HCT116 (cell line): ENCODE measurements around the gene MOB3C. TPM values are rescaled to one million over a fixed set of nuclear protein-coding genes. Genes with fewer than 3 reads are reported as not detected.

Source experiments
- ATAC-seq: fragments of 200-7000 bp; cut with Tn5 transposase; 2 replicates; pipeline ENCODE4 v1.9.1; 2020; ENCODE audit warnings: mild to moderate bottlenecking, moderate library complexity
- BruUV-seq: library from RNA; stranded (reverse); fragments of 400-500 nt; replicated peaks from 2 replicates; lab custom pipeline; 2021; lab: Mats Ljungman, UMichigan
- CTCF ChIA-PET: fragments of 300-600 bp; sonication (Branson Sonifier 250); formaldehyde crosslinking; loops from one replicate; lab custom pipeline; 2021; ENCODE audit warnings: antibody characterized with exemption; lab: Charles Lee
- POLR2A ChIA-PET: fragments of 300-600, 350-600 bp; sonication (Branson Sonifier 250); formaldehyde crosslinking; loops from one replicate; lab custom pipeline; 2021; ENCODE audit warnings: antibody characterized with exemption; lab: Charles Lee
- RAD21 ChIA-PET, 2 experiments: fragments of 300-600 bp; sonication (Branson Sonifier 250); formaldehyde crosslinking; loops; one replicate each; lab custom pipeline; 2023; ENCODE audit warnings: low total read pairs in 2 of 2; ENCODE audit not compliant: uncharacterized antibody in 2 of 2, unreplicated experiment in 2 of 2, low non-redundant PET in 1 of 2; lab: Charles Lee
- DNase-seq: peaks from one replicate; pipeline ENCODE4 v3.0.0-alpha.2; 2010; ENCODE audit warnings: low read depth, low spot score
- H2AFZ ChIP-seq: fragments of 200-600 bp; shearing (Covaris generic), sonication (generic); 2 replicates; pipeline ENCODE4 v1.6.1; 2017; ENCODE audit warnings: low read depth, mixed run types, mixed read lengths, antibody characterized with exemption, low read length; ENCODE audit not compliant: poor library complexity, severe bottlenecking
- H3K27ac ChIP-seq: 2 replicates; pipeline ENCODE4 v1.5.1; 2012; ENCODE audit warnings: low read depth, low read length
- H3K27me3 ChIP-seq: fragments of 200-600 bp; sonication (generic); 2 replicates; pipeline ENCODE4 v1.6.1; 2016; ENCODE audit warnings: mixed run types, low read length, mixed read lengths; ENCODE audit not compliant: insufficient read depth
- H3K36me3 ChIP-seq, 2 experiments: fragments of 200-500 bp in 1 of 2; fragments of 200-600 bp in 1 of 2; sonication (Bioruptor generic) in 1 of 2; sonication (generic) in 1 of 2; 2 replicates each; pipeline versions ENCODE4 v1.5.1 to v1.6.1; 2014 to 2016; ENCODE audit warnings: low read length in 2 of 2, inconsistent platforms in 1 of 2, mixed read lengths in 1 of 2, mixed run types in 1 of 2; ENCODE audit not compliant: insufficient read depth in 2 of 2, control insufficient read depth in 1 of 2
- H3K4me1 ChIP-seq, 2 experiments: fragments of 200-600 bp in 1 of 2; sonication (generic) in 1 of 2; 2 replicates each; pipeline versions ENCODE4 v1.5.1 to v1.6.1; 2012 to 2017; ENCODE audit warnings: low read length in 2 of 2, inconsistent platforms in 1 of 2, mild to moderate bottlenecking in 1 of 2, mixed read lengths in 1 of 2, mixed run types in 1 of 2, moderate library complexity in 1 of 2; ENCODE audit not compliant: insufficient read depth in 2 of 2, control insufficient read depth in 1 of 2
- H3K4me2 ChIP-seq: fragments of 200-600 bp; sonication (generic); 2 replicates; pipeline ENCODE4 v1.6.1; 2017; ENCODE audit warnings: mixed run types, low read length, mixed read lengths
- H3K4me3 ChIP-seq, 2 experiments: fragments of 200-600 bp in 1 of 2; sonication (generic) in 1 of 2; replicated peaks in 1 of 2; 2 replicates each; pipeline ENCODE4 v1.5.1; 2011 to 2016; ENCODE audit warnings: low read length in 2 of 2, control low read depth in 1 of 2, low read depth in 1 of 2, mild to moderate bottlenecking in 1 of 2, mixed read lengths in 1 of 2, mixed run types in 1 of 2
- H3K79me2 ChIP-seq: fragments of 200-600 bp; sonication (generic); 2 replicates; pipeline ENCODE4 v1.6.1; 2017; ENCODE audit warnings: mild to moderate bottlenecking, mixed run types, low read length, moderate library complexity, mixed read lengths; ENCODE audit not compliant: insufficient read depth
- H3K9ac ChIP-seq: fragments of 200-600 bp; sonication (generic); 2 replicates; pipeline ENCODE4 v1.6.1; 2016; ENCODE audit warnings: low read length, mixed read lengths
- H3K9me2 ChIP-seq: fragments of 200-600 bp; sonication (generic), shearing (Covaris generic); 2 replicates; pipeline ENCODE4 v1.6.1; 2017; ENCODE audit warnings: mixed run types, mild to moderate bottlenecking, moderate library complexity; ENCODE audit not compliant: insufficient read depth
- H3K9me3 ChIP-seq, 2 experiments: fragments of 200-500 bp in 1 of 2; fragments of 200-600 bp in 1 of 2; sonication (Bioruptor generic) in 1 of 2; sonication (generic) in 1 of 2; 2 replicates each; pipeline ENCODE4 v1.6.1; 2014 to 2017; ENCODE audit warnings: low read length in 2 of 2, mixed read lengths in 2 of 2, inconsistent platforms in 1 of 2, low read depth in 1 of 2, mild to moderate bottlenecking in 1 of 2, mixed run types in 1 of 2, moderate library complexity in 1 of 2; ENCODE audit not compliant: control insufficient read depth in 1 of 2, insufficient read depth in 1 of 2
- H4K20me1 ChIP-seq: fragments of 200-600 bp; sonication (generic), shearing (Covaris generic); 2 replicates; pipeline ENCODE4 v1.6.1; 2017; ENCODE audit warnings: mixed run types, mild to moderate bottlenecking, moderate library complexity; ENCODE audit not compliant: insufficient read depth
- CBX3 ChIP-seq: IDR thresholded peaks from 2 replicates; pipeline ENCODE4 v1.6.1; 2012; ENCODE audit warnings: low read depth
- CEBPB ChIP-seq: IDR thresholded peaks from 2 replicates; pipeline ENCODE4 v1.6.1; 2012; ENCODE audit warnings: low read depth
- EGR1 ChIP-seq: IDR thresholded peaks from 2 replicates; pipeline ENCODE4 v1.6.1; 2012; ENCODE audit warnings: low read depth
- ELF1 ChIP-seq: IDR thresholded peaks from 2 replicates; pipeline ENCODE4 v1.6.1; 2012; ENCODE audit warnings: low read depth, borderline replicate concordance
- EZH2phosphoT487 ChIP-seq: fragments of 200-600 bp; IDR thresholded peaks from 2 replicates; pipeline ENCODE4 v1.6.1; 2018; ENCODE audit warnings: antibody characterized with exemption, borderline replicate concordance
- JUND ChIP-seq: IDR thresholded peaks from 2 replicates; pipeline ENCODE4 v1.6.1; 2012
- POLR2A ChIP-seq: IDR thresholded peaks from 2 replicates; pipeline ENCODE4 v1.7.0; 2011; ENCODE audit warnings: borderline replicate concordance; ENCODE audit not compliant: insufficient read depth, insufficient read length; ENCODE audit errors: extremely low read depth
- RAD21 ChIP-seq: IDR thresholded peaks from 2 replicates; pipeline ENCODE4 v1.6.1; 2012; ENCODE audit warnings: low read depth, mild to moderate bottlenecking
- SP1 ChIP-seq: IDR thresholded peaks from 2 replicates; pipeline ENCODE4 v1.6.1; 2012; ENCODE audit warnings: low read depth
- ZBTB33 ChIP-seq: IDR thresholded peaks from 2 replicates; pipeline ENCODE4 v1.6.1; 2011; ENCODE audit warnings: mild to moderate bottlenecking, low read length, moderate library complexity; ENCODE audit not compliant: insufficient replicate concordance; ENCODE audit errors: extremely low read depth
- intact Hi-C: fragments of 100-400 bp; cut with micrococcal nuclease; formaldehyde crosslinking; loops from 2 replicates; pipeline ENCODE4 v1.10.0; 2022
- total RNA-seq: library from RNA; stranded (reverse); gene quantifications from one replicate; pipeline ENCODE4 v1.2.1, GENCODE V29; 2021; ENCODE audit not compliant: unreplicated experiment
- TF ChIP-seq, protein P1 (sequence below): IDR thresholded peaks from 2 replicates; pipeline ENCODE4 v1.6.1; 2012
- TF ChIP-seq, protein P2 (sequence below): IDR thresholded peaks from 2 replicates; pipeline ENCODE4 v1.6.1; 2012; ENCODE audit warnings: low read depth

The MOB3C gene
- total RNA-seq, 1 experiment from 2014 or later: 5.5 TPM

DNA sequence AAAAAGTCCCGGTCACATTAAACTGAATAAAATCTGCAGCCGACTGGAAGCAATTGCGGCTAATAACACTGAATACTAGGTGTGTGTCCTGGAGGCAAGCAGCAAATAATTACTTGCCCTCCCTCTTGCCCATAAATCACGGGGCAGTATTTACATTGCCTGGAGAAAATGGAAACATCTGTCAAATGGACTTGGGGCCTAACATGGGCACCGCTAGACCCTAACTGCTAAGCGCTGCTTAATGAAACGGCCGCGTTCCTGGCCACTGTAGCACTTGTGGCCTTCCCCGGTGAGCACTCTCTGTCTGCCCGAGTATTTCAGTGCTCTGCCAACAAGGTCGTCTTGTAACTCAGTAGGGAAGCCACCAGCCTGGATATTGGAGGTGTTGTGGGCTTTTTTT lies 41.3 kb downstream of the MOB3C start:
- RAD21 ChIA-PET: no interaction called here
- intact Hi-C loops: no loop called here
- no peak overlapping the region for H3K4me2 ChIP-seq
- H3K4me1 ChIP-seq: no peaks in the 10 kb centered on the region
- H3K9ac ChIP-seq: no peak overlapping the region
- peaks cover 10 to 11% of the 10 kb centered on the region in 2 experiments; a peak in 1 of 4 replicates for H3K36me3 ChIP-seq
- H3K9me2 ChIP-seq: no peaks in the 10 kb centered on the region
- no peaks in the 10 kb centered on the region for H3K9me3 ChIP-seq
- DNase-seq: no peak
- TF ChIP-seq ZBTB33 (no peak), CEBPB (no peak), RAD21 (no peak), JUND (no peak)
- TF ChIP-seq, protein P1, sequence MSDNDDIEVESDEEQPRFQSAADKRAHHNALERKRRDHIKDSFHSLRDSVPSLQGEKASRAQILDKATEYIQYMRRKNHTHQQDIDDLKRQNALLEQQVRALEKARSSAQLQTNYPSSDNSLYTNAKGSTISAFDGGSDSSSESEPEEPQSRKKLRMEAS: no peak
- no peaks in the 10 kb centered on the region for H4K20me1 ChIP-seq
- no peak for ATAC-seq
- H3K27me3 ChIP-seq: no peaks in the 10 kb centered on the region
- POLR2A ChIA-PET: interaction anchor here (0.6 kb wide), 1 partner anchor 1265 kb away, joined by 3 read pairs; no protein-coding TSS in a partner anchor
- BruUV-seq: no TSS peak
- no peak overlapping the region for H3K27ac ChIP-seq
- no peak overlapping the region for H3K4me3 ChIP-seq
- CTCF ChIA-PET: no interaction called here
- no peaks in the 10 kb centered on the region for H3K79me2 ChIP-seq
- H2AFZ ChIP-seq: no peak overlapping the region

GRCh38 chr1:46571691-46572225 lies 44.9 kb downstream of the MOB3C start:
- 0 out of 4 replicates have a peak, but pooled peaks cover 2 to 4% of the 10 kb centered on the region in 2 experiments for H3K36me3 ChIP-seq
- no peak overlapping the region for H3K4me3 ChIP-seq
- intact Hi-C loops: no loop called here
- no peaks in the 10 kb centered on the region for H3K9me3 ChIP-seq
- no peaks in the 10 kb centered on the region for H3K27me3 ChIP-seq
- ChIA-PET POLR2A (no interaction called here), CTCF (no interaction called here), RAD21 (no interaction called here)
- H2AFZ ChIP-seq: no peak overlapping the region
- no peak overlapping the region for H3K9ac ChIP-seq
- no peak overlapping the region for H3K27ac ChIP-seq
- BruUV-seq: no TSS peak
- H4K20me1 ChIP-seq: no peaks in the 10 kb centered on the region
- no peaks in the 10 kb centered on the region for H3K4me1 ChIP-seq
- ATAC-seq (no peak), DNase-seq (no peak)
- H3K79me2 ChIP-seq: no peaks in the 10 kb centered on the region
- no peaks in the 10 kb centered on the region for H3K9me2 ChIP-seq
- H3K4me2 ChIP-seq: no peak overlapping the region
- TF ChIP-seq, protein P2, sequence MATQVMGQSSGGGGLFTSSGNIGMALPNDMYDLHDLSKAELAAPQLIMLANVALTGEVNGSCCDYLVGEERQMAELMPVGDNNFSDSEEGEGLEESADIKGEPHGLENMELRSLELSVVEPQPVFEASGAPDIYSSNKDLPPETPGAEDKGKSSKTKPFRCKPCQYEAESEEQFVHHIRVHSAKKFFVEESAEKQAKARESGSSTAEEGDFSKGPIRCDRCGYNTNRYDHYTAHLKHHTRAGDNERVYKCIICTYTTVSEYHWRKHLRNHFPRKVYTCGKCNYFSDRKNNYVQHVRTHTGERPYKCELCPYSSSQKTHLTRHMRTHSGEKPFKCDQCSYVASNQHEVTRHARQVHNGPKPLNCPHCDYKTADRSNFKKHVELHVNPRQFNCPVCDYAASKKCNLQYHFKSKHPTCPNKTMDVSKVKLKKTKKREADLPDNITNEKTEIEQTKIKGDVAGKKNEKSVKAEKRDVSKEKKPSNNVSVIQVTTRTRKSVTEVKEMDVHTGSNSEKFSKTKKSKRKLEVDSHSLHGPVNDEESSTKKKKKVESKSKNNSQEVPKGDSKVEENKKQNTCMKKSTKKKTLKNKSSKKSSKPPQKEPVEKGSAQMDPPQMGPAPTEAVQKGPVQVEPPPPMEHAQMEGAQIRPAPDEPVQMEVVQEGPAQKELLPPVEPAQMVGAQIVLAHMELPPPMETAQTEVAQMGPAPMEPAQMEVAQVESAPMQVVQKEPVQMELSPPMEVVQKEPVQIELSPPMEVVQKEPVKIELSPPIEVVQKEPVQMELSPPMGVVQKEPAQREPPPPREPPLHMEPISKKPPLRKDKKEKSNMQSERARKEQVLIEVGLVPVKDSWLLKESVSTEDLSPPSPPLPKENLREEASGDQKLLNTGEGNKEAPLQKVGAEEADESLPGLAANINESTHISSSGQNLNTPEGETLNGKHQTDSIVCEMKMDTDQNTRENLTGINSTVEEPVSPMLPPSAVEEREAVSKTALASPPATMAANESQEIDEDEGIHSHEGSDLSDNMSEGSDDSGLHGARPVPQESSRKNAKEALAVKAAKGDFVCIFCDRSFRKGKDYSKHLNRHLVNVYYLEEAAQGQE: no peak
- TF ChIP-seq POLR2A (no peak), SP1 (no peak), CEBPB (no peak), EZH2phosphoT487 (no peak), ZBTB33 (no peak), ELF1 (no peak), EGR1 (no peak), RAD21 (no peak), CBX3 (no peak)
